ENCODE results near the gene CAMK2N1.

The CAMK2N1 gene

GRCh38 chr1:20477348-20478056, 8.5 kb downstream of the CAMK2N1 start:
- no peak for DNase-seq

GRCh38 chr1:20476265-20477038, 9.6 kb downstream of the CAMK2N1 start:
- DNase-seq: no peak

- no peak for DNase-seq
Observed at GRCh38 chr1:20474996-20475395, 11.0 kb downstream of the CAMK2N1 start.

- no peak for DNase-seq
Observed at GRCh38 chr1:20474333-20474975, 11.6 kb downstream of the CAMK2N1 start.

- no peak for DNase-seq
Observed at GRCh38 chr1:20473894-20474293, 12.1 kb downstream of the CAMK2N1 start.

- DNase-seq: peak; percentile 63
Observed at GRCh38 chr1:20472860-20473711, 12.9 kb downstream of the CAMK2N1 start.

- no peak for DNase-seq
Observed at GRCh38 chr1:20472121-20472520, 13.9 kb downstream of the CAMK2N1 start.

- no peak for DNase-seq
Observed at GRCh38 chr1:20470194-20470593, 15.8 kb downstream of the CAMK2N1 start.

GRCh38 chr1:20469406-20470076, 16.5 kb downstream of the CAMK2N1 start:
- no peak for DNase-seq

GRCh38 chr1:20466273-20466672, 19.7 kb downstream of the CAMK2N1 start:
- DNase-seq: peak; percentile 58

GRCh38 chr1:20465187-20465586, 20.8 kb downstream of the CAMK2N1 start:
- no peak for DNase-seq

GRCh38 chr1:20463502-20463901, 22.5 kb downstream of the CAMK2N1 start:
- no peak for DNase-seq

GRCh38 chr1:20462397-20462796, 23.6 kb downstream of the CAMK2N1 start:
- no peak for DNase-seq

GRCh38 chr1:20458717-20459116, 27.3 kb downstream of the CAMK2N1 start:
- DNase-seq: no peak

- DNase-seq: no peak
Observed at GRCh38 chr1:20454004-20454403, 32.0 kb downstream of the CAMK2N1 start.

GRCh38 chr1:20449735-20450311, 36.2 kb downstream of the CAMK2N1 start:
- no peak for DNase-seq

- DNase-seq: no peak
Observed at GRCh38 chr1:20448671-20449071, 37.3 kb downstream of the CAMK2N1 start.

- no peak for DNase-seq
Observed at GRCh38 chr1:20447794-20448193, 38.2 kb downstream of the CAMK2N1 start.

GRCh38 chr1:20446796-20447195, 39.2 kb downstream of the CAMK2N1 start:
- no peak for DNase-seq

- DNase-seq: no peak
Observed at GRCh38 chr1:20445956-20446355, 40.1 kb downstream of the CAMK2N1 start.

- no peak for DNase-seq
Observed at GRCh38 chr1:20443703-20444586, 42.1 kb downstream of the CAMK2N1 start.
